ENCODE results near the gene FANCM.
"Not testable (repeated sequence)": the region's sequence is repeated elsewhere in the genome, so short reads cannot be mapped to it uniquely, and the experiment has no call there.

FANCM gene

GRCh38 chr14:45140661-45141187, 5.0 kb downstream of the FANCM start:
- DNase-seq (ENCODE audit: low spot score): no peak

- DNase-seq (ENCODE audit: low spot score): not testable (repeated sequence)
Observed at GRCh38 chr14:45142083-45142482, 6.4 kb downstream of the FANCM start.

- no peak for DNase-seq (ENCODE audit: low spot score)
Observed at GRCh38 chr14:45144658-45145057, 8.9 kb downstream of the FANCM start.

- no peak for DNase-seq (ENCODE audit: low spot score)
Observed at GRCh38 chr14:45145214-45145613, 9.5 kb downstream of the FANCM start.

- no peak for DNase-seq (ENCODE audit: low spot score)
Observed at GRCh38 chr14:45149602-45150001, 13.9 kb downstream of the FANCM start.

- no peak for DNase-seq (ENCODE audit: low spot score)
Observed at GRCh38 chr14:45150386-45150890, 14.7 kb downstream of the FANCM start.

- no peak for DNase-seq (ENCODE audit: low spot score)
Observed at GRCh38 chr14:45156067-45156466, 20.3 kb downstream of the FANCM start.

- DNase-seq (ENCODE audit: low spot score): no peak
Observed at GRCh38 chr14:45169906-45170305, 34.2 kb downstream of the FANCM start.

- DNase-seq (ENCODE audit: low spot score): no peak
Observed at GRCh38 chr14:45177076-45177475, 41.3 kb downstream of the FANCM start.

- no peak for DNase-seq (ENCODE audit: low spot score)
Observed at GRCh38 chr14:45181329-45181728, 45.6 kb downstream of the FANCM start.

- DNase-seq (ENCODE audit: low spot score): no peak
Observed at GRCh38 chr14:45181806-45182205, 46.1 kb downstream of the FANCM start.

- DNase-seq (ENCODE audit: low spot score): no peak
Observed at GRCh38 chr14:45185100-45185814, 49.5 kb downstream of the FANCM start.

GRCh38 chr14:45194964-45195363, 59.2 kb downstream of the FANCM start:
- no peak for DNase-seq (ENCODE audit: low spot score)

- DNase-seq (ENCODE audit: low spot score): no peak
Observed at GRCh38 chr14:45198551-45198950, 62.8 kb downstream of the FANCM start.

- no peak for DNase-seq (ENCODE audit: low spot score)
Observed at GRCh38 chr14:45199230-45199629, 63.5 kb downstream of the FANCM start.

GRCh38 chr14:45201905-45202304, 66.2 kb downstream of the FANCM start:
- DNase-seq (ENCODE audit: low spot score): no peak

GRCh38 chr14:45204241-45204640, 68.5 kb downstream of the FANCM start:
- DNase-seq (ENCODE audit: low spot score): no peak

GRCh38 chr14:45210159-45210558, 74.4 kb downstream of the FANCM start:
- DNase-seq (ENCODE audit: low spot score): no peak

GRCh38 chr14:45211295-45211694, 75.6 kb downstream of the FANCM start:
- no peak for DNase-seq (ENCODE audit: low spot score)

GRCh38 chr14:45212231-45212630, 76.5 kb downstream of the FANCM start:
- DNase-seq (ENCODE audit: low spot score): no peak

- not testable (repeated sequence) for DNase-seq (ENCODE audit: low spot score)
Observed at GRCh38 chr14:45213716-45214115, 78.0 kb downstream of the FANCM start.

GRCh38 chr14:45214341-45214740, 78.6 kb downstream of the FANCM start:
- not testable (repeated sequence) for DNase-seq (ENCODE audit: low spot score)

- DNase-seq (ENCODE audit: low spot score): no peak
Observed at GRCh38 chr14:45222485-45223262, 86.9 kb downstream of the FANCM start.

Data from hematopoietic multipotent progenitor cell treated with erythropoietin and hydrocortisone succinate and interleukin-3 and kit ligand, for 17 days (in vitro differentiated cells).